Measurements from ENCODE around the gene KLF4.

DNA sequence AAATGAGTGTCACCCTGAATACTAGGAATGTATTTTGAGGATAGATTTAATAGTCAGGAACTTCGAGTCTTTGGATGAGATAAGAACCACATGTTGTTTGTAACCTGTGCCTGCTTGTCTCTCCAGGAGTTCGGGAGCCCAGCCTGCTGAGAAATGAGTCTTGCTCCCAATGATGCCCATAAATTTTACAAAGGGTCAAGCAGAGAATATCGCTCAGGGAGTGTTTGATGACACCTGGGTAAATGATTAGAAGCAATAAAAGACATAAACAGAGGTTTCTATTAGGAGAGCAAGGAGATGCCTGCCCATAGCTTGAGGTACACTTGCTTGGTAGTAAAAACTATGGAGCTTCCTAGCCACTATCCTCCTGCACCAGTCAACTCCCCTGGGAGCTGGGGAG, 46.9 kb upstream of the KLF4 start:
- TF ChIP-seq, protein P1, sequence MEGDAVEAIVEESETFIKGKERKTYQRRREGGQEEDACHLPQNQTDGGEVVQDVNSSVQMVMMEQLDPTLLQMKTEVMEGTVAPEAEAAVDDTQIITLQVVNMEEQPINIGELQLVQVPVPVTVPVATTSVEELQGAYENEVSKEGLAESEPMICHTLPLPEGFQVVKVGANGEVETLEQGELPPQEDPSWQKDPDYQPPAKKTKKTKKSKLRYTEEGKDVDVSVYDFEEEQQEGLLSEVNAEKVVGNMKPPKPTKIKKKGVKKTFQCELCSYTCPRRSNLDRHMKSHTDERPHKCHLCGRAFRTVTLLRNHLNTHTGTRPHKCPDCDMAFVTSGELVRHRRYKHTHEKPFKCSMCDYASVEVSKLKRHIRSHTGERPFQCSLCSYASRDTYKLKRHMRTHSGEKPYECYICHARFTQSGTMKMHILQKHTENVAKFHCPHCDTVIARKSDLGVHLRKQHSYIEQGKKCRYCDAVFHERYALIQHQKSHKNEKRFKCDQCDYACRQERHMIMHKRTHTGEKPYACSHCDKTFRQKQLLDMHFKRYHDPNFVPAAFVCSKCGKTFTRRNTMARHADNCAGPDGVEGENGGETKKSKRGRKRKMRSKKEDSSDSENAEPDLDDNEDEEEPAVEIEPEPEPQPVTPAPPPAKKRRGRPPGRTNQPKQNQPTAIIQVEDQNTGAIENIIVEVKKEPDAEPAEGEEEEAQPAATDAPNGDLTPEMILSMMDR (conservative IDR thresholded peaks at IDR 0.05 in 1 of 2, IDR thresholded peaks at IDR 0.05 in 1 of 2; ENCODE audit: extremely low read depth in 1 of 2, insufficient read depth in 1 of 2, low read depth in 1 of 2, low read length in 2 of 2) = no peak
- no peak for TF ChIP-seq EZH2 (IDR thresholded peaks at IDR 0.05; ENCODE audit: borderline replicate concordance, low read length)
